Fibroblast of the conjunctiva (primary cell): ENCODE measurements around the gene CLEC16A.

Experiments
- DNase-seq: peaks from one replicate; pipeline ENCODE4 v3.0.0-alpha.2; 2010; ENCODE audit warnings: low read depth

The CLEC16A gene

GRCh38 chr16:11121083-11121608 lies 176.8 kb downstream of the CLEC16A start:
- DNase-seq: no peak

- DNase-seq: no peak
Observed at GRCh38 chr16:11121914-11122692, 177.7 kb downstream of the CLEC16A start.

GRCh38 chr16:11123666-11124065 lies 179.3 kb downstream of the CLEC16A start:
- DNase-seq: no peak

- DNase-seq: no peak
Observed at GRCh38 chr16:11125936-11126335, 181.6 kb downstream of the CLEC16A start.

GRCh38 chr16:11126399-11127054 lies 182.2 kb downstream of the CLEC16A start:
- no peak for DNase-seq

- DNase-seq: no peak
Observed at GRCh38 chr16:11127610-11128195, 183.3 kb downstream of the CLEC16A start.

- DNase-seq: peak; percentile 49
Observed at GRCh38 chr16:11128211-11129141, 184.1 kb downstream of the CLEC16A start.

GRCh38 chr16:11129378-11129781 lies 185.0 kb downstream of the CLEC16A start:
- peak; percentile 65 for DNase-seq

GRCh38 chr16:11130978-11131665 lies 186.8 kb downstream of the CLEC16A start:
- no peak for DNase-seq

- no peak for DNase-seq
Observed at GRCh38 chr16:11131706-11132105, 187.3 kb downstream of the CLEC16A start.

GRCh38 chr16:11133344-11133943 lies 189.1 kb downstream of the CLEC16A start:
- DNase-seq: peak; percentile 76

GRCh38 chr16:11134722-11135463 lies 190.5 kb downstream of the CLEC16A start:
- DNase-seq: no peak

GRCh38 chr16:11135464-11135973 lies 191.2 kb downstream of the CLEC16A start:
- DNase-seq: peak; percentile 43

GRCh38 chr16:11136600-11136999 lies 192.2 kb downstream of the CLEC16A start:
- DNase-seq: no peak

- no peak for DNase-seq
Observed at GRCh38 chr16:11138022-11138768, 193.8 kb downstream of the CLEC16A start.

- no peak for DNase-seq
Observed at GRCh38 chr16:11138769-11139325, 194.5 kb downstream of the CLEC16A start.

GRCh38 chr16:11139326-11140097 lies 195.1 kb downstream of the CLEC16A start:
- peak; percentile 35 for DNase-seq

- no peak for DNase-seq
Observed at GRCh38 chr16:11140098-11140375, 195.7 kb downstream of the CLEC16A start.
